Breast epithelium (tissue), 4 donors: ENCODE results near the gene NLGN4X. TPM values are rescaled to one million over a fixed set of nuclear protein-coding genes. Genes with fewer than 3 reads are reported as not detected.

Experiments
- DNase-seq, 2 donors: peaks; one replicate each; pipeline ENCODE4 v3.0.0-alpha.2; 2019; ENCODE audit warnings: low spot score in 2 of 2
- H3K27ac ChIP-seq, 2 donors: fragments of 200-600 bp; sonication (generic) in 1 of 2; one replicate each; pipeline ENCODE4 v1.5.1; 2016 to 2019; ENCODE audit warnings: mild to moderate bottlenecking in 1 of 2
- H3K27me3 ChIP-seq, 2 donors: fragments of 200-600 bp; sonication (generic) in 1 of 2; one replicate each; pipeline versions ENCODE4 v1.5.1 to v1.6.0; 2017 to 2019; ENCODE audit warnings: control low read depth in 1 of 2, mild to moderate bottlenecking in 1 of 2
- H3K36me3 ChIP-seq: fragments of 200-600 bp; one replicate; pipeline ENCODE4 v1.5.1; 2019
- H3K4me1 ChIP-seq, 2 donors: fragments of 200-600 bp; sonication (generic); one replicate each; pipeline ENCODE4 v1.5.1; 2016 to 2019; ENCODE audit warnings: control low read depth in 1 of 2
- H3K4me3 ChIP-seq, 3 donors: fragments of 200-600 bp; sonication (generic); 1 replicate in 2 of 3; 2 replicates in 1 of 3; pipeline ENCODE4 v1.5.1; 2016 to 2019; ENCODE audit warnings: mild to moderate bottlenecking in 3 of 3, moderate library complexity in 2 of 3
- H3K9me3 ChIP-seq, 2 donors: fragments of 200-600 bp; sonication (generic) in 1 of 2; one replicate each; pipeline ENCODE4 v1.5.1; 2016 to 2019; ENCODE audit warnings: control low read depth in 1 of 2
- POLR2A ChIP-seq: fragments of 450-650 bp; IDR thresholded peaks from one replicate; pipeline ENCODE4 v1.6.1; 2016; ENCODE audit warnings: antibody characterized with exemption, mild to moderate bottlenecking, moderate library complexity
- POLR2AphosphoS5 ChIP-seq, 3 donors: sonication (generic); formaldehyde crosslinking; IDR thresholded peaks; one replicate each; pipeline ENCODE4 v1.6.1; 2017; ENCODE audit warnings: antibody characterized with exemption in 3 of 3
- intact Hi-C: fragments of 100-400 bp; cut with DNase I; formaldehyde crosslinking; loops from one replicate; pipeline ENCODE4 v1.15.1; 2023; ENCODE audit warnings: low total_unique reads
- total RNA-seq, 3 donors: library from RNA; depleted of rRNA; stranded (reverse); fragments of >200 nt; gene quantifications; one replicate each; pipeline ENCODE4 v1.1.0, GENCODE V29; 2016
- TF ChIP-seq, protein P1 (sequence below), 3 donors: fragments of 450-650 bp; IDR thresholded peaks; one replicate each; pipeline ENCODE4 v1.5.1; 2016 to 2017; ENCODE audit warnings: antibody characterized with exemption in 3 of 3, mild to moderate bottlenecking in 3 of 3, moderate library complexity in 3 of 3

Gene NLGN4X
- total RNA-seq, 3 donors from 2014 or later: 0.64 to 8.6 (median 2.0) TPM

- H3K9me3 ChIP-seq: no peaks in the 10 kb centered on the region
- no peaks in the 10 kb centered on the region for H3K4me1 ChIP-seq
- no peak overlapping the region for H3K4me3 ChIP-seq
- H3K36me3 ChIP-seq: no peaks in the 10 kb centered on the region
- TF ChIP-seq, protein P1, sequence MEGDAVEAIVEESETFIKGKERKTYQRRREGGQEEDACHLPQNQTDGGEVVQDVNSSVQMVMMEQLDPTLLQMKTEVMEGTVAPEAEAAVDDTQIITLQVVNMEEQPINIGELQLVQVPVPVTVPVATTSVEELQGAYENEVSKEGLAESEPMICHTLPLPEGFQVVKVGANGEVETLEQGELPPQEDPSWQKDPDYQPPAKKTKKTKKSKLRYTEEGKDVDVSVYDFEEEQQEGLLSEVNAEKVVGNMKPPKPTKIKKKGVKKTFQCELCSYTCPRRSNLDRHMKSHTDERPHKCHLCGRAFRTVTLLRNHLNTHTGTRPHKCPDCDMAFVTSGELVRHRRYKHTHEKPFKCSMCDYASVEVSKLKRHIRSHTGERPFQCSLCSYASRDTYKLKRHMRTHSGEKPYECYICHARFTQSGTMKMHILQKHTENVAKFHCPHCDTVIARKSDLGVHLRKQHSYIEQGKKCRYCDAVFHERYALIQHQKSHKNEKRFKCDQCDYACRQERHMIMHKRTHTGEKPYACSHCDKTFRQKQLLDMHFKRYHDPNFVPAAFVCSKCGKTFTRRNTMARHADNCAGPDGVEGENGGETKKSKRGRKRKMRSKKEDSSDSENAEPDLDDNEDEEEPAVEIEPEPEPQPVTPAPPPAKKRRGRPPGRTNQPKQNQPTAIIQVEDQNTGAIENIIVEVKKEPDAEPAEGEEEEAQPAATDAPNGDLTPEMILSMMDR (IDR thresholded peaks at IDR 0.05): no peak
- TF ChIP-seq POLR2AphosphoS5 (IDR thresholded peaks at IDR 0.05): no peak
- TF ChIP-seq POLR2A: no peak
- H3K27me3 ChIP-seq: no peaks in the 10 kb centered on the region
- no peak overlapping the region for H3K27ac ChIP-seq
- no peak for DNase-seq
- intact Hi-C loops: no loop called here
Measured at GRCh38 chrX:6074532-6074931, 154.1 kb downstream of the NLGN4X start.

GRCh38 chrX:6071731-6072130, 156.9 kb downstream of the NLGN4X start:
- Histone ChIP-seq H3K9me3 (no peaks in the 10 kb centered on the region), H3K4me1 (no peaks in the 10 kb centered on the region), H3K27ac (no peak overlapping the region), H3K4me3 (no peak overlapping the region), H3K36me3 (no peaks in the 10 kb centered on the region), H3K27me3 (peaks cover 0 to 3% of the 10 kb centered on the region in 2 donors)
- TF ChIP-seq POLR2AphosphoS5 (IDR thresholded peaks at IDR 0.05) (no peak), POLR2A (no peak)
- TF ChIP-seq, protein P1 (IDR thresholded peaks at IDR 0.05): no peak
- no peak for DNase-seq
- intact Hi-C loops: no loop called here

- Histone ChIP-seq H3K27ac (no peak overlapping the region), H3K4me3 (no peak overlapping the region), H3K4me1 (no peaks in the 10 kb centered on the region), H3K27me3 (peaks cover 0 to 3% of the 10 kb centered on the region in 2 donors), H3K36me3 (no peaks in the 10 kb centered on the region), H3K9me3 (no peaks in the 10 kb centered on the region)
- TF ChIP-seq POLR2A: no peak
- no peak for TF ChIP-seq POLR2AphosphoS5 (IDR thresholded peaks at IDR 0.05)
- TF ChIP-seq, protein P1 (IDR thresholded peaks at IDR 0.05): no peak
- no peak for DNase-seq
- intact Hi-C loops: no loop called here
Measured at GRCh38 chrX:6067600-6067999, 161.1 kb downstream of the NLGN4X start.

DNA sequence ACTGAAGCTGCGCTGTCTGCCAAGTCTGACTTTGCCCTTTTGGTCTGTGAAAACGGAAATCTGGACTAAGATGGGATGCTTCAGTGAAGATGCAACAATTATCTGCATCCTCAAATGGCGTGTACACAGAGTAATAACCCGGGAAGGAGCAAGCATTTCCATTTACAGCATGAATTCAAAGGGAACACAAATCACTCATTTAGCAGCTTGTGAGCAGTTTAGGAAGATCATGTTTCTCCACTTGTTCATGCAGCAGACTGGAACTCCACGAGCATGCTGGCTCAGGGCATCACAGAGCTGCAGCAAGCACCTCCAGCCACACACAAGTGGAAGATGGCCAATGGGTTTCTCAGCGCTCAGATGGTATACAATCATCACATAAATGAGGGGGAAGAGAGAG, 175.5 kb downstream of the NLGN4X start:
- Histone ChIP-seq H3K9me3 (no peaks in the 10 kb centered on the region), H3K4me3 (no peak overlapping the region), H3K36me3 (no peaks in the 10 kb centered on the region), H3K27me3 (no peaks in the 10 kb centered on the region), H3K4me1 (no peaks in the 10 kb centered on the region), H3K27ac (no peak overlapping the region)
- TF ChIP-seq, protein P1 (IDR thresholded peaks at IDR 0.05): no peak
- TF ChIP-seq POLR2AphosphoS5 (IDR thresholded peaks at IDR 0.05) (no peak), POLR2A (no peak)
- no peak for DNase-seq
- intact Hi-C loops: no loop called here

DNA sequence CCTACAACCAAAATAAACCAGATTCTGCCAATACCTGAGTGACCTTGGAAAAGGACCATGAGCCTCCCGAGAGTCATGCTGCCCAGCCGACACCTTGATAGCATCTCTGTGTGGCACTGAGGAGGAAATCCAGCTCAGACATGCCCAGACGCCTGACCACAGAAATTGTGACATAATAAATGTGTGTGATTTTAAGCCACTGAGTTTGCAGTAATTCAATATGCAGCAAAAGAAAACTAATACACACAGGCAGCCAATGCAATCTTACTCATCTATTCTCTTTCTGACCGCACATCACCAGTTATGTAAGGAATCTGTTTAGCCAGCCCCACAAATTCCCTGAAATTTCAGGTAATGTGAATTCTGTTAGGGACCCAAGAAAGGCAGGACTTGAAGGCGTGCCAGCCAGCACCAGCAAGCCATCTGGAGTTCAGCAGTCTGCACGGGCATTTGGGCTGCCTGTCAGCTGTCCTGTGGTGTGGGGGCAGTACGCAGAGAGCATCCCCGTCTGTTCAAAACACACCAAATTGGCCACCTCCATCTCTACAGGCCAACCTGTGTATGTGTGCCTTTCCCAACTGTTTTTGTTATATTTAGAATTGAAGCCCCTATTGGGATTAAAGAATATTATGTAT, 176.4 kb downstream of the NLGN4X start:
- intact Hi-C loops: no loop called here
- DNase-seq: no peak
- H3K36me3 ChIP-seq: no peaks in the 10 kb centered on the region

More for the DNA sequence above, 176.4 kb downstream of the NLGN4X start:
- Histone ChIP-seq H3K27ac (no peak overlapping the region), H3K27me3 (no peaks in the 10 kb centered on the region), H3K4me1 (no peaks in the 10 kb centered on the region), H3K9me3 (no peaks in the 10 kb centered on the region), H3K4me3 (no peak overlapping the region)
- TF ChIP-seq, protein P1 (IDR thresholded peaks at IDR 0.05): no peak
- TF ChIP-seq POLR2A: no peak
- no peak for TF ChIP-seq POLR2AphosphoS5 (IDR thresholded peaks at IDR 0.05)
